Cardiac fibroblast (primary cell): ENCODE results near the gene TNS1.

Experiments used
- DNase-seq, 2 donors: peaks; one replicate each; pipeline versions ENCODE4 v3.0.0 to v3.0.0-alpha.2; 2010; ENCODE audit warnings: low read depth in 2 of 2
- H3K4me3 ChIP-seq, 2 donors: replicated peaks in 1 of 2; 1 replicate in 1 of 2; 2 replicates in 1 of 2; pipeline ENCODE4 v1.5.1; 2011; ENCODE audit warnings: low read depth in 2 of 2, low read length in 2 of 2, mild to moderate bottlenecking in 2 of 2, moderate library complexity in 1 of 2
- TF ChIP-seq, protein P1 (sequence below): IDR thresholded peaks from one replicate; pipeline ENCODE4 v1.5.1; 2011; ENCODE audit warnings: low read depth, mild to moderate bottlenecking, low read length, inconsistent platforms

TNS1 gene

DNA sequence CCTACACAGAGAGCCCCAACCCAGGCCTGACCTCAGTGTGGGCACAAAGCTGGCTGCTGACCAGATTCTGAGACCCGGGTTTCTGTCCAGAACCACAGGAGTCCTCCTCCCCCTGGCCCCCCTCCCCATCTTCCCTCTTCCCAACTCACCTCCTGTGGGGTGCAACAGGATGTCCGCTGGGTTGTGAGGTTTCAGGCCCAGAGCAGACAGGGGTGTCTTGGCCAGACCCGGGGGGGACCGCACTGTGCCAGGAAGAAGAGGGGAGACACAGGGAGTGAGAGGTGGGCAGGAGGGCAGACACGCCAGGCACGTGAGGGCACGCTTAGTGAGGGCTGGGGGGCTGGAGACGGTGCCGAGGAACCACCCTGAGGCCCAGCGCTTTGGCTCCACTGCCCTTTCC is 171.5 kb downstream of the TNS1 start:
- DNase-seq = no peak
- TF ChIP-seq, protein P1, sequence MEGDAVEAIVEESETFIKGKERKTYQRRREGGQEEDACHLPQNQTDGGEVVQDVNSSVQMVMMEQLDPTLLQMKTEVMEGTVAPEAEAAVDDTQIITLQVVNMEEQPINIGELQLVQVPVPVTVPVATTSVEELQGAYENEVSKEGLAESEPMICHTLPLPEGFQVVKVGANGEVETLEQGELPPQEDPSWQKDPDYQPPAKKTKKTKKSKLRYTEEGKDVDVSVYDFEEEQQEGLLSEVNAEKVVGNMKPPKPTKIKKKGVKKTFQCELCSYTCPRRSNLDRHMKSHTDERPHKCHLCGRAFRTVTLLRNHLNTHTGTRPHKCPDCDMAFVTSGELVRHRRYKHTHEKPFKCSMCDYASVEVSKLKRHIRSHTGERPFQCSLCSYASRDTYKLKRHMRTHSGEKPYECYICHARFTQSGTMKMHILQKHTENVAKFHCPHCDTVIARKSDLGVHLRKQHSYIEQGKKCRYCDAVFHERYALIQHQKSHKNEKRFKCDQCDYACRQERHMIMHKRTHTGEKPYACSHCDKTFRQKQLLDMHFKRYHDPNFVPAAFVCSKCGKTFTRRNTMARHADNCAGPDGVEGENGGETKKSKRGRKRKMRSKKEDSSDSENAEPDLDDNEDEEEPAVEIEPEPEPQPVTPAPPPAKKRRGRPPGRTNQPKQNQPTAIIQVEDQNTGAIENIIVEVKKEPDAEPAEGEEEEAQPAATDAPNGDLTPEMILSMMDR = no peak
- H3K4me3 ChIP-seq = no peak overlapping the region

DNA sequence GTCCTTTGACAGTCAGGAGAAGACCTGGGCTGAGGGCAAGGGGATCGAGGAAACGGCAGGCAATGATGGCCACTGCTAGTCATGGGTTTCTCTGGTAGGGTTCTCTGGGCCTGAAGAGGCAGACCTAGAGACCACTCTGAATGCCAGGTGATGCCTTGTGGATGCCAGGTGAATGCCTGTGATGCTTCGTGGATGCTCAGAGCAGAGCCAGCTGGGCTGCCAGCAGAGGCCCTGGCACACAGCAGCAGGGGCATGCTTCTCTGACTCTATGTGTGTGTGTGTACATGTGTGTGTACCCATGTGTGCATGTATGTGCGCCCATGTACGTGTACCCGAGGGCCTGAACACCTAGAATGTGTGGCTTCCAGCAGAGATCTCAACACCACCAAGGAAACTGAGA is 172.0 kb downstream of the TNS1 start:
- TF ChIP-seq, protein P1 = no peak
- H3K4me3 ChIP-seq = no peak overlapping the region
- no peak for DNase-seq

DNA sequence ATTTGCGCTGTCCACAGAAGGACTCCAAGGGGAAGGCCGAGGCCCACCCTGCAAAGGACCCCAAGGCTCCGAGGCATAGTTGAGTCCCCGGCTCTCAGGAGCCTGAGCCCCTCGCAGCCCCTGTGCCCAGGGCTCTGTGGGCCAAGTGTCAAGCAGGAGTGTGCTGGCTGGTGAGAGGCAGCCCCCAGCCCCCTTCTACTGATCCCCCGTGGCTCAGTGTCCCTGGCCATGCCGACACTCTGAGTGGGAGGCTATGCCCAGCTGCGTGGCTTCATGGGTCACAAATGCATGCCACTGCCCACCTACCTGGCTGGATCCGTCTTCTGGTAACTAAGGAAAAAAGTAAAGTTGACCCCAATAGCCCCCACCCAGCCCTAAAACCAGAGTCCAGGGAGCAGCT is 172.7 kb downstream of the TNS1 start:
- no peak for DNase-seq
- H3K4me3 ChIP-seq = no peak overlapping the region
- TF ChIP-seq, protein P1 = no peak

DNA sequence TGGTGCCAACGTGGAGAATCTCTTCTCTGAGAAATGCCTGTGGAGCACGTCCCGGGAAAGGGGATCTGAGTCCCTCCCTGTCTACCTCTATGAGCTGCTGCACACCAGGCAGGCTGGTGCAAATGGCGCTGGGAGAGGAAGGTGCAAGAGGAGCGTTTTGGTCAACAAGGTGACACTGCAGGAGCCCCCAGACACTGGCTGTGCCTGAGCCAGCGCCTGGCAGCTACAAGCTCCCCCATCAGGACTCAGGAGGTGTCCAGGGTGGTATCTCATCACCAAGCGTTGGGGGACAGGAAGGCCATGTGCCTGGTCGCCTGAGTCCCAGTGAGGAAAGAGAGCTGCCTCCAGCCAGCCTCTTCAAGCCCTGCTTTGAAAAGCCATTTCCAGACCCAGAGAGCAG is 173.4 kb downstream of the TNS1 start:
- no peak for DNase-seq
- TF ChIP-seq, protein P1 = no peak
- no peak overlapping the region for H3K4me3 ChIP-seq

DNA sequence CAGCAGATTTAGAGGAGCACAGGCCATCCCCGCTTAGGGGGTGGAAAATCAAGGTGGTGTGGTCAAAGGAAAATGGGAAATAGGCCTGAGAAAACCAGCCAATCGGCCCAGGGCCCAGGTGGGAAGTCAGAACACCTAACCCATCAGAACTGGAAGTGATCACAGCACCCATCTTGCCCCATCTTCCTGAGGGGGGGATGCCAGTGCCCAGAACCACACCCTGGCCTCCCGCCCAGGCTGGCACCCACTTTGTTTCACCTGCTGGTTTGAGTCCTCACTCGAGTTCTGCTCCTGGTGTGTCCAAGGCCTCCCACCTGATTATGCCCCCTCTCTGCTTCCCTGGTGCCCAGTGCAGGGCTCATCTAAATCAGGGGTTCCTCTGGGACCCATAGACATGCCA is 174.5 kb downstream of the TNS1 start:
- no peak for DNase-seq
- TF ChIP-seq, protein P1 = no peak
- H3K4me3 ChIP-seq = no peak overlapping the region

DNA sequence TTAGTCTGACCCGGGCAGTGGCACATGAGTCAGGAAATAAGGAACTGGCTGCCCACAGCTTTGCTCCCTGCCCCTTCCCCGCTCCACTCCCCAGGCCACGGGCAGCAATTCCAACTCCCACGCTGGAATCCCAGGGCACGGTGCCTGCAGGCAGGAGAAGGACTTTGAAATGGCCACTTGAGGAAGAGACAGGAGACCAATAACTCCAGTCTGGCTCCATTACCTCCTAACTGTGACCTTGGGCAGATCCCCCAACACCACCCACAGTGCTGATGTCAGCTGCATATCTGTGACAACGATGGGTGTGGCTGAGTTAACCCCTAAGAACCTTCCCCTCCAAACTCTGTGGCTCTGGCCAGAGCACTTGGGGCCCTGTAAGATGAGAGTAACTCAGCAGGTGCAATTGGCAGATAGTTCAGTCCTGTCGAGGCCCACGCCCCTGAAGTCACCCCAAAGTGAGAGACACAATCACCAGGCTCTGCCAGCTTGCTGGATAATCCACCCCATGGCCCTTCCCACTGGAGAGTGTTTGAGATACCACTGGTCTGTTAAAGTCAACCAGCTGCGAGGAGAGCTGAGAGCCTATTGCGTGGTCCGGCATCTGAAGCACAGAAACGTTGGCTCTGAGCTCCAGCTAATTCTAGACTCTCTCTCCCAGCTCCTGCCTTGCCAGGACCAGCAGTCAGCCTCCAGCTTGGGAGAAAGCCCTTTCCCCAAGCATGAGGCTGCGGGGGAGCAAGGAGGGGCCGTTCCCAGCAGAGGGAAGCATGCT is 175.2 kb downstream of the TNS1 start:
- DNase-seq = peak in 1 of 2 donors; percentile 47
- H3K4me3 ChIP-seq = no peak overlapping the region
- TF ChIP-seq, protein P1 = no peak

DNA sequence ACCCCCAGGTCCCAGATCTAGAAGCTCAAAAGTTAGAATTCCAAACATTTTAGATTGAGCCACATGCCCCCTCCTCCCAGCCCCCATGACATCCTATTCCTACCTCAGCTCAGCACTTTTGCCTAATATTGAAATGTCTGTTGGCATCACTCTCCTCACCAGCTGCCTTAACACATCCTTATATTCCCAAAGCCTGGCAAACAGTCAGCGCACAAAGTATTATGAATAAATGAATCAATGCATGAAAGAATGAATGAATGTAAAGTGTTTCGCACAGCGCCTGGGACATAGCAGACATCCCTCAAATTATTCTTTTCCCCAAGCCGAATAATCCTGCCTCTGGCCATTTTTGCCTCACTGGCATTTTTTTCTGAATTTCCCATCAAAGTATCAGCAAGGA is 175.8 kb downstream of the TNS1 start:
- TF ChIP-seq, protein P1 = no peak
- no peak overlapping the region for H3K4me3 ChIP-seq
- no peak for DNase-seq
